Measurements from ENCODE around the gene TMEM238L.

TMEM238L gene

DNA sequence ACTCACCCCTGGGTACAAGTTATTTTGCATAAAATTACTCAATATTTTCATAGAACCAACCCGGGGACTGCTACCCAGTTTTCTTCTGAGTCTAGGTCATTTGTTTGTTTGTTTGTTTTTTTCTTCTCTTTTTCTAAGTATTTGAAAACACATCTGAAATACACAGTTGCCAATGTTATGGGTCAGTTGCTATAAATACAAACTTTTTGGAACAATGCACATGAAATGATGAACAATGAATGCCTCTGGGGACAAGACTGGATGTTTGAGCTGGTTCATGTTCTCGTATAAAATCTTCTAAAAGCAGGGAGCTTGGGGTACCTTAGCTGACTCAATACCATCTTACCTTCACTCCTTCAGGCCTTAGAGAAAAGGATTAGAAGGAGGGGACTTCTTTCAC lies 30.5 kb downstream of the TMEM238L start:
- no peak for DNase-seq (ENCODE audit: low spot score)

DNA sequence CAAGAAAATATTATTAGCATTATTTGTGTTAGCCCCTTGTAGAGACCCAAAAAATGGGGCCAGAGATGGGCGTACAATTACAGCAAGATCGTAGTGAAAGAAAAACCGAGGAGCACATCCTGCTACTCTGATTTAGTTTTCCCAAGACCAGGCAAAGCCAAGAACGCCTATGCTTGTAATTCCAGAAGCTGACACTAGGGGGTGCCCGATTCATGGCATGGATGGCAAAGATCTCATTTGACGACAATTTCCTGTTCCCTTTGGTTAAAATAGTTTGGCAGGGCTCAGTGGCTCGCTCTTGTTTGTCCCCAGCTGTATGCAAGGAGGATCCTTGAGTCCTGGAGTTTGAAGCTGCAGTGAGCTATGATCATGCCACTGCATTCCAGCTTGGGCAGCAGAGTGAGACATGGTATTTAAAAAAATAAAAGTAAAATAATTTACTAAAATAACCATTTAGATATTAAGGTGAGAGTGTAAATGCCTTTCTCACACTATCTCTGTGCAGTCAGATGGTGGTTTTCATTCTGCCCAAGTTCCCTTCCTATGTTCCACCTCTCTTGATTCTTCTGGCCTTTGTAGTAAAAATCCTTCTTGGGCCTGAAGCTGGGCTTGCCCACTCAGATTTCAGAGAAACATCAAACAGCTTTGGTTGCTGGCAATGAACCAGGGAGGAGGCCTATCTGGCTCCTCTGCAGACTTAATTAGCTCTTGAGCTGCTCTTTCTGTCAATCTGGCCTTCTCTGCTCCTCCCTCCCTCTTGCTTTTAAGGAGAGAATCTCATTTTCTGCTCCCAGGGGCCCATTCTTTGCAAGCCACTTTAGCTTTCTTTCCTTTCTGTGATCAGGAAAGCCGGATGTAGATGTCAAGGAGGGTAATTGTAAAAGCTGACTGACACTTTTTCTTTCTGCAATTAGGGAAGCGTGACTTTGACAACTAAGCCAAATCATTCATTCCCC lies 31.2 kb downstream of the TMEM238L start:
- DNase-seq (ENCODE audit: low spot score), result no peak

DNA sequence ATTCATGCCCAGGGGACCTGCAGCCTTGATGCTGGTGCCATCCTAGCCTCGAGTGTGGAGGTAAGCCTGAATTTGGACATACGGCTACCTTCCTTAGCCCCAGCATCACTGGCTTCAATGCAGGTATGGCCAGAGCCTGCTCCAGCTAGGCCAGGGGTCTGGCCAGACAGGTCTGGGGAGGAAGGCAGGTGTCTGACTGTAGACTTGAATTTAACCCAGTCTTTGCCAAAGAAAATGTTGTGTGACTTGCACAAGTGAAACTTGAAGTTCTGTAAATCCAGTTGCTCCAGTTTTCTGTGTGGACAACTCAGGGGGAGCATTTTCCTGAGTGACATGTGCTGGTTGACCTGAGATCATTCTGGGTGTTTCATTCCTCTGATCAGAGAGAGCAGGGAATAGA lies 32.8 kb downstream of the TMEM238L start:
- no peak for DNase-seq (ENCODE audit: low spot score)

DNA sequence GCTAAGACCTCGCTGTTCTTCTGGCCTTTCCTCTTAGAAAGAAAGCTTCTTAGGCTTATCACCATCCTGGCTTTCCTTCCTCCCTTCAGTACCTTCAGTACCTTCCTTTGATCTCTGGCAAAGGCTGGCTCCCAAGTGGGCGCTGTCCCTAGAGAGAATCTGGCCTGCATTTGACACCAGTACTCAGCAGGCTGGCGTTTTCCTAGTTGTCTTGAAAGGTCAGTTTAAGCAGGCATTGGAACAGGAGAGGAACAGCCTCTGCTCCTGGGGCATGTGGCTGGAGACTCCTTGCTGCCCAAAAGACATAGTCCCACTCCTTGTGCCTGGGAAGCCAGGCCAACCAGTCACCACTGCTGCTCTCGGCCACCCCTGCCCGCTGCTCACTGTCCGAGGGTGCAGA lies 34.1 kb downstream of the TMEM238L start:
- DNase-seq (ENCODE audit: low spot score), result no peak

DNA sequence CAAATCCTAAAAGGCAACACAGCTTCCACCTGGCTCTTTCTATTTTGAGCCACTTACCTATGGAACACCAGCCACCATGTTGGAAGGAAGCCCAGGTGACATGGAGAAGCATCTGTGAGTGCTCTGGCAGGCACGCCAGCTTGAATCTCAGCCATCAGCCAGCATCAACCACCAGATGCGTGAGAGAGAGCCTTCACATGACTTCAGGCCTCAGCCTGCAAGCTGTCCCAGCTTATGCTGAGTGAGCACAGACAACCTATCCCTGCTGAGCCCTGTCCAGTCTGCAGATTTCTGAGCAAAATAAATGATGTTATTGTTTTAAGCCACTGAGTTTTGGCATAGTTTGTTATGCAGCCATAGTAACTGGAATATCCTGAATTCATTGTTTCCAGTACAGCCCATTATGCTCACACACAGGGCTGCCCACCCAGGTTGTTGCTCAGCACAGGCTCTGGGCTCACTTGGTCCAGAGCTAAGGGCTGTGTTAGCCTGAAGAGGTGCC lies 35.1 kb downstream of the TMEM238L start:
- no peak for DNase-seq (ENCODE audit: low spot score)

DNA sequence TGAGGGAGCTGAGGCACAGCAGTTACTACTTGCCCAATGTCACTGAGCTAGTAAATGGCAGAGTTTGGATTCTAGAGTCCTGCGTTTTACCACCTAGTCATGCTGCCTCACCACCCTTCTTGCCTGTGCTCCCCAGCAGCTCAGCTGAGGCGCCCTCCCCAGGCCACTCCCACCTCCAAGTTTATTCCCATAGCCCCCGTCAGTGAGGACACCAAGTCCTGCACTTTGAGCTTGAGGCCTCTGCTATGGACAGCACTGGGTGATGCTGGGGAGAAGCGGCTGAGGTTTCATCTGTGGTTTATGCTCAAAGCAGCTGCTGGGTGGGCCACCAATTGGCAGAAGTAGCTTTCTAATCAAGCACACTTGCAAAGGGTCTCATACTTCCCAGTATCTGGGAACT lies 36.7 kb downstream of the TMEM238L start:
- DNase-seq (ENCODE audit: low spot score), result no peak

DNA sequence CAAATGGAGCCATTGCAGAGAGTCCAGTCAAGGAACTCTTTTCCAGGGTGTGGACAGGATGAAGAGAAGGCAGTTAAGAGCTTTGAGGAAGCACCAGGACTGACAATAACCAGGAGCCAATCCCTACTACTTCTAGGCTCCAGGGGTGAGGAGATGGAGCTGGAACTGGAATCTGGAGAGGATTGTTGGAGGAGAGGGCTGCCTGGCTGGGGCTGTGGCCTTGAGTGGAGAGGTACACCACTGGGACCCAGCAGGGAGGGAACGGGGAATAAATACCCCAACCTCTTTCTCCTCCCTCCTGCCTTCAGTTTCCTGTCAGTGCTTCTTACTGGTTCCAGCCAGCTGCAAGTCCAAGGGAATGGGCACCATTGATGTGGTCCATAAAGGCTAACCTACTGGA lies 41.9 kb downstream of the TMEM238L start:
- DNase-seq (ENCODE audit: low spot score), result no peak

DNA sequence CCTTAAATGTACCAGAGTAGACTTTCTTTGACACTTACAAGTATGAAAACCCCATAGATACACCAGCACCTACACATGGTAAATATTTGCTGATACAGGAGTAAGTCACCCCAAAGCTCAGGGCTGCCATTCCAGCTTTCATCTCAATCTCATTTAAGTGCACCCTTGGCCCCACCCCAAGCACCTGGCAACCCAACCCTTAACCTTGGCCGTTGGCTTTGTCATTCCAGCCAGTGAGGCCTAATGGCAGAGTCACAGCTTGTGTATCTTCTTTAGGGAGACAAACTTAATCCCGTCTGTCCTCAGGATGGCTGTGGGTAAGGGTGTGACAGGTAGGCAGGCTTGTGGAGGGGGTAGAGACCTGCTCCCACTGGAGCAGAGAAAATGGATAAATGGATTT lies 42.6 kb downstream of the TMEM238L start:
- no peak for DNase-seq (ENCODE audit: low spot score)

DNA sequence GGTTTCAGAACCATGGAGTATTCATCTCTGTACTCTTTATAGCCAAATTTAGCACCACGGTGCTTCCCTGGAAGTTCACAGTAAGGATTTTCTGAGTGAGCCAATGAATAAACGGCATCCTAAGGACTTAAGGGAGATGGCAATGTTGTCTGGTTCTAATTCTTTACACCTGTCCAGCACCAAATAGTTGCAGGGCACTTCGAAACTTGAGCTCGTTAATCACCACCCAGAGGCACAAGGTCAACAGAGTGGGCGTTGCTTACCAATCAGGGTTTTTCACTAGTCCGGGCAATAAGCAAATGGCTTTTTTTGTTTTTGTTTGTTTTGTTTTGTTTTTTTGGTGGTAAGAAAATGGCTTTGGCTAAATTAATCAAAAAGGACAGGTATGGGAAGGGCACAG lies 45.8 kb downstream of the TMEM238L start:
- DNase-seq (ENCODE audit: low spot score), result no peak

DNA sequence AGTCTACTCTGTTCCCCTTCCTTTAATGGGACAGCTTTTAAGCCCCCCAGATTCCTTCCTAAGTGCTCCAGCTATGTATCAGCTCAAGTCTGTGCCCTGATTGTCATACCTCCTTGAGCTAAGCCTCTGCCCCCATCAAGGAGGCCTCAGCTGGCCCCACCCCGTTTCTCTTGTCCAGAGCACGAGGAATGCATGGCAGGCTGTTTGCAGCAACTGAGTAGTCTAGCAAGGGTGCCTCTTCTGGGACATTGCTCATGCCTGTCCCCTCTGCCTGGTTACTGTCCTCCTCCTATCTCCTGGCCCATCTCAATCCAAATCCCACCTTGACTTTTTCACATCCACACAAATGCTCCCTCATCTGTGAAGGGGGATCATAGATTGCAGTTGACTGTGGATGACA lies 46.3 kb downstream of the TMEM238L start:
- DNase-seq (ENCODE audit: low spot score), result no peak

DNA sequence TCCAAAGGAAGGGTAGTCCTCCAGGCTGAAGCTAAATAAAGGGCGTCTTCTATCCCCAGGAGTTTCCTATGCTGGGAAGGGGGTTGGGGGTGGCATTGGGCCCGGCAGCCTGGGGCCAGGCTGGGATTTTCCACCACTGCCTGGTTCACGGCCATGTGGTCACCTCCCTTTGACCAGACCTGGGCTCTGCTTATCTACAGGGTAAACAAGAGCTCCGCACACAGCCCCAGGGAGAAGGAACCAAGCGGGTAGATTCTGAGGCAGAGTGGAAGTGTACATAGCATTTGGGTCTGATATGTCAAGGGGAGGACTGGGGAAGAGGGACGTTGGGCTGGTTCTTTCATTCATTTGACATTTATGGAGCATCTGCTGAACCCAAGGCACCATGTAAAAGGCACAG lies 46.8 kb downstream of the TMEM238L start:
- DNase-seq (ENCODE audit: low spot score), result no peak

DNA sequence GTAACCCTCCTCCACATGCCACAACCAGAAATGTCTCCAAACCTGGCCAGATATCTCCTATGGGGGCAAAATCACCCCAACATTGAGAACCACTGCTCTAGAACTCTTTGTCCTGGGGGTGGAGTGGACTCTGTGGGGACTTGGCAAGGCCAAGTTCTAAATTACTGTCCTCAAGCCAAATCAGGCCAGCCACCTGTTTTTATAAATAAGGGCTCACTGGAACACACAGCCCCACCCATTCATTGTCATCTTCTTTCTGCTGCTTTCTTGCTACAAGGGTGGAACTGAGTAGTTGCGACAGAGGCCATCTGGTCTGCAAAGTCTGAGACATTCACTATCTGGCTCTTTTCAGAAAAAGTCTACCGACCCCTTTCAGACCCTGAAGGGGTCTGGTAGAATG lies 47.3 kb downstream of the TMEM238L start:
- no peak for DNase-seq (ENCODE audit: low spot score)

DNA sequence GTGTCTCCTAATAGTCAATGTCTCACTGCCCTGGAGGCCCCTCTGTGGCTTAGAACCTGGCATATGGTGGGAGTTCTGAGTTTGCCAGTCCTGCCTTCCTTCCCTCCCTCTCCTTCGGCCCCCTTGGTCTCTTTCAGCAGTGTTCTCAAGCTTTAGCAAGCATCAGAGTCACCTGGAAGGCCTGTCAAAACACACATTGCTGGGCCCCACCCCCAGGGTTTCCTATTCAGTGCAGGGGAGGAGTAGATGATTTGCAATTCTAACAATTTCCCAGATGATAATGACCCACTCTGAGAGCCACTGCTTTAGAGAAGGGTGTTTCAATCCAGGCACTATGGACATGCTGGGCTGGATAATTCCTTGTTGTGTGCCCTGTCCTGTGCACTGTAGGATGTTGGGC lies 47.7 kb downstream of the TMEM238L start:
- no peak for DNase-seq (ENCODE audit: low spot score)

DNA sequence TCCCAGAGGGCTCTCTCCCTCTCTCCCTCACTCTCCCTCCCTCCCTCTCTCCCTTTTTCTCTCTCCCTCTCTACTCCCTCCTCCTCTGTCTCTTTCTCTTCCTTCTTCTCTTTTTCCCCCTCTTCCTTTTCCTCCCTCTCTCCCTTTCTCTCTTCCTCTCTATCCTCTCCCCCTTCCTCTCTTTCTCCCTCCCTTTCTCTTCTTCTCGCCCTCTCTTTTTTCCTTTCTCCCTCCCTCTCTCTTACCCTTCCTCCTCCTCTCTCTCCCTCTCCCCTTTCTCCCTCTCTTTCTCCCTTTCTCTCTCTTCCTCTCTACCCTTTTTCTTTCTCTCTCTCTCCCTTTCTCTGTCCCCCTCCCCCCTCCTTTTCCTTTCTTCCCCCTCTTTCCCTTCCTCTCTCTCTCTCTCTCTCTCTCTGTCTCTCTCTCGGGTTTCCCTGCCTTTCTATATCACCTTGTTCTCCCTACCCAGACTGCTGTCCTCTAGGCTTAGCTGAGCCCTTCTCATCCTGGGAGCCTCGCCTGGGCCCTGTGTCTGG lies 48.2 kb downstream of the TMEM238L start:
- DNase-seq (ENCODE audit: low spot score), result no peak

DNA sequence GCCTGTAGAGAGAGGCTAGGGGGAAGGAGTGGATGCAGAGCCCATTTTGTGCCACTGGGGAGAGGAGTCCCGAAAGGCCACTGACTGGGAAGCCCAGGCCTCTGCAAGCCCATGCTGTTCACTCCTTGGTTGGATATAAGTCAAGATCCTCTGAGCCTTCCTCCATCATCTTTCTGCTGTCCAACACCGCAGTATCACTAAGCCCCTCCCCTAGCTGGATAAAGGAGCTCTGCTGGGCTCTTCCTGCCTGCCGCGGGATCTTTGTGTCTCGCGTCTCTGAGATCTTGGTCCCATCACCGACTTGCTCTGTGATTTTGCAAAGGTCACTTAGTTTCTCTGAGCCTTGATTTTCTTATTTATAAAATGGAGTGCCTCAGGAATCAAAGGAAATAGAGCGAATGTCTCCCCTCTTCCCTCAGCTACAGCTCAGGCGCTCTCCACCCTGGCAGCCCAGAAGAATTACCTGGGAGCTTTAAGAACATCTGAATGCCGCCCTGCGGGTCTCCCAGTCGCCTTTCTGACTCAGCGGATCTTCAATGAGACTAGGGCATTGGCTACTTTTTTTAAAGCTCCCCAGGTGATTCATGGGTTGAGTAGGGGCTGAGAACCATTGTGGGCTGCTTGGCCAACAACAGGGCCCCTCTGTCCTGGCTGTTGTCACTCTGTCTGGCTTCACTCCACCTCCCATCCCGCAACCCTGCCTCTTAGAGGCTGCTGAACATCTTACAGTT lies 48.9 kb downstream of the TMEM238L start:
- DNase-seq (ENCODE audit: low spot score), result no peak

DNA sequence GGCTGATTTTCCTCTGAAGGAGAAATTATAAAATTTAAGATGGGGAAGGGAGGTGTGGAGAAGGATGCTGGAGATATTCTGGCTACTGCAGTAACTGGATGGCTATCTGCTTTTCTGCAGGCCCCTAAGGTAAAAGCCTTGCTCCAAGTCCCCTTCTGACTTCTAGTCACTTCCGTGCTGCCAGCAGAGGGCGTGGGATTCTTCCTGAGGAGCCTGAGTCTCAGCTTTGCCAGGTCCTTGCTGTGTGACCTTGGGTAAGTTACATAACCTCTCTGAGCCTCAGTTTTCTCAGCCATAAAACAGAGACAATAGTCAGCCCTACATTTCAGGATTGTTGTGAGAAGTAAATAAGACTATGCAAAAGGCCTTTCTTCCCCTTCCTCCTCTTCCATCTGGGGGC lies 49.8 kb downstream of the TMEM238L start:
- peak; percentile 29 for DNase-seq (ENCODE audit: low spot score)

DNA sequence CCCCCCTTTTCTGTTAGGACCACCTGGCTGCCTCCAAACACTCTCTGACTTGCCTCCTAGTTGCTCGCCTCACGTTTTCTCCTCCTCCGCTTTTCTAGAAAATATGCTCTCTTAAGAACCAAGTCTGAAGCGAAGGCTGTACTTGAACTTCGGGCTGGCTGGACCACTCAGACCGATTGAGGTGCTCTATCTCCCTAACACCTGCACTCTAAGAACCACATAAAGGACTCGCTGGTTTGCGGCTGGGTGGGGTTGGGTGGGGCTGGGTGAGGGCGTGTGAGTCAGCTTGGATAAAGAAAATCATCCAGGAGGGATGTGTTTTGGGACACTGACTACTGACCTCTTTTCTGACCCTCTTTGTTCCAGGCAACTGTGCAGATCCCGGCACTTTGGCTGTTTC lies 51.2 kb downstream of the TMEM238L start:
- DNase-seq (ENCODE audit: low spot score), result no peak

DNA sequence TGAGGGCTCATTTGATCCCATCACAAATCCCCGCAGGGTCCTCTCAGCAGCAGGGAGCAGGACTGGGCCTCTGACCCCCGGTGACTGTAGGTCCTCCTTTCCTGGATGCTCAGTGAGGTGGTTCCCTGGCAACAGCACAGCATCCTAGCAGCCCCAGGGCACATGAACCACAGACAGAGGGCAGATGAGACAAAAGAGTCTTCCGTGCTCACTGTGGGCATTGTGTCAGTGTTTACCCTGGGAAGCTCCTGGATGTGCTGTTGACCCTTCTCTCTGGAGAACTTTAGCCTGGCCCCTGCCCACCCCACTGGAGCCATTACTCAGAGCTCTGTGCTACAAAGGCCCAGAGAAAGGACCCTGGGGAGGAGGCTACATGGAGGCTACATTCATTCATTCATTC lies 52.3 kb downstream of the TMEM238L start:
- no peak for DNase-seq (ENCODE audit: low spot score)

DNA sequence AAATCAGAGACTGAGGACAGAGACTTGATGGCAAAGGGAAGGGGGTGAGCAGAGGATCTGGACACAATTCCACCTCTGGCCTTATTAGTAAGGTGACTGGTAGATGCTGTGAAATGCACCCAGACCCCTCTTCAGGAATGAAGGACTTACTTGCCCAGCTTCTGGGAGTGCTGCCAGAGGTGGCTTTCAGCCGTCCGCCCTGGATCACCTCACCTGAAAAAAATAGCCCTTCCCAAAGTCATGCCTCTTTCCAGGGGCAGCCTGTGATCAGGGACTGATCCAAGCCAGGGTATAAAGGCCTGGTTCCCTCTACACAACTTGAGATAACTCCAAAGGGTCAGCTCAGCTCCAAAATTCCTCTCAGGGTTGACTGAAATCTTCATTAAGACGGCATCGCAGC lies 53.7 kb downstream of the TMEM238L start:
- DNase-seq (ENCODE audit: low spot score), result no peak

DNA sequence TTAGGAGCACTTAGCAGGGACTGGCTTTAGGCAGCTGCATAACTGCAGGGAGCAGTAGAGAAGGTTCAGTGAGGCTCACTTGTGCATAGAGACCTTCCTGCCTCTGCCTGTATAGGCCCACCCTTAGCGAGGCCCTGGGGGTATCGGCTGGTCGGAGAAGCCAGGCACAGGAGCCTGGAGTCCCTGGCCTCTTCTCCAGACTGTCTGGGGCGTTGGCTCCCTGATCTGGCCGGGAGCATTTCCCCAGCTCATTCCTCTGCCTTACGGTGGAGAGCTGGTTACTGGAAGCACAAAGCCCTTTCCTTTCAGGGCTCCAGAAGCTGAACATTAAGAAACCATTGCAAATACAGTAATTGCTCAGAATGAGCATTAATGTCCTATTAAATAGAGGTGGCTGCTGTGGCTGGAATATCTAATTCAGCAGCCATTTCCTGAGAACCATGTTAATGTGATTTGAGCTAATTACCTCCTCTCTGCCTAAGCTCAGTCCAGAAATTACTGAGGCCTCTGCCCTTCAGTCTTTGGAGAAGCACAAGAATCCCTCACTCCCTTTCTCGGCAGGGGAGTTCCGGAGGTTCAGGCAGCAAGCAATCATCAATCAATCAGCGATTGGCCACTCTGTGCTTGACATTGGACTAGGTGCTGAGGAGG lies 55.2 kb downstream of the TMEM238L start:
- DNase-seq (ENCODE audit: low spot score), result no peak

DNA sequence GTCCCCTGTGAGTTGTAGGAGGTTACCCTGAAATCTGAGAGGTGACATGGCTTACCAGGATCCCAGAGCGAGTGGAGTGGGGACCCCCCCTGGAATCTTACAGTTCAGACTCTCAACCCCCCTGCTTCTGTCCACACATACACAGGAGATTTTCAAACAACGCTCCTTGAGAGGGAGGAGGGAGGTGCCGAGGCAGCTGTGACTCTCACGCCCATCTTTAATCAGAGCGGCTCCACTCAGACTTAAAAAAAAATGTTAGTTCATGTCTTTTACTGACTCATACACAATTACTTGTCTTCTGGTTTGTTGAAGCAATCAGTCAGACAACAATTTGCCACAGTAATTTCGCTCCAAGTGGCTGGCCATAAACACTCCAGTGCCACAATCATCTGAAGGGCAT lies 58.7 kb downstream of the TMEM238L start:
- DNase-seq (ENCODE audit: low spot score), result peak; percentile 76
